ENCODE results near the gene NVL.

NVL gene

DNA sequence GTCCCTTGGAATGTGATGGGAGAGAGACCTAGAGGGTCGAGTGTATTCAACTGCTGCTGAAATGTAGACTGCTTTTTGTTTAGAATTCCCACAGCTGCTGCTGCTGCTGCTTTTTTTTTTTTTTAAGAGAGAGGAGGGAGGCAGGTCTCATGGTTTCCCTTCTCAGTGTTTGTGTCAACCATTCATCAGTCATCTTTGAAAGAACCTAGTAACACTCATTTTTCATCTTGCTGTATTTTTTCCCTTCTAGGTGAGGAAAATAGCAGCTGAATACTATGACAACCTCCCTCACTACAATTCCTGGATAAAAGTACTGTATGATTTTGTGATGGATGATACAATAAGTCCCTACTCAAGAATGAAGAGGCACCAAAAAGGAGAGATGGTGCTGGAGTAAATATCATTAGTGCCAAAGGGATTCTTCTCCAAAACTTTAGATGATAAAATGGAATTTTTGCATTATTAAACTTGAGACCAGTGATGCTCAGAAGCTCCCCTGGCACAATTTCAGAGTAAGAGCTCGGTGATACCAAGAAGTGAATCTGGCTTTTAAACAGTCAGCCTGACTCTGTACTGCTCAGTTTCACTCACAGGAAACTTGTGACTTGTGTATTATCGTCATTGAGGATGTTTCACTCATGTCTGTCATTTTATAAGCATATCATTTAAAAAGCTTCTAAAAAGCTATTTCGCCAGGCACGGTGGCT is 137.7 kb downstream of the NVL start:
- DNase-seq = no peak

DNA sequence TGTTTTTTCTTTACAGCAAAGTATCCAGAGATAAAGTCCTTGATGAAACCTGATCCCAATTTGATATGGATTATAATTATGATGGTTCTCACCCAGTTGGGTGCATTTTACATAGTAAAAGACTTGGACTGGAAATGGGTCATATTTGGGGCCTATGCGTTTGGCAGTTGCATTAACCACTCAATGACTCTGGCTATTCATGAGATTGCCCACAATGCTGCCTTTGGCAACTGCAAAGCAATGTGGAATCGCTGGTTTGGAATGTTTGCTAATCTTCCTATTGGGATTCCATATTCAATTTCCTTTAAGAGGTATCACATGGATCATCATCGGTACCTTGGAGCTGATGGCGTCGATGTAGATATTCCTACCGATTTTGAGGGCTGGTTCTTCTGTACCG is 140.4 kb downstream of the NVL start:
- DNase-seq = no peak

DNA sequence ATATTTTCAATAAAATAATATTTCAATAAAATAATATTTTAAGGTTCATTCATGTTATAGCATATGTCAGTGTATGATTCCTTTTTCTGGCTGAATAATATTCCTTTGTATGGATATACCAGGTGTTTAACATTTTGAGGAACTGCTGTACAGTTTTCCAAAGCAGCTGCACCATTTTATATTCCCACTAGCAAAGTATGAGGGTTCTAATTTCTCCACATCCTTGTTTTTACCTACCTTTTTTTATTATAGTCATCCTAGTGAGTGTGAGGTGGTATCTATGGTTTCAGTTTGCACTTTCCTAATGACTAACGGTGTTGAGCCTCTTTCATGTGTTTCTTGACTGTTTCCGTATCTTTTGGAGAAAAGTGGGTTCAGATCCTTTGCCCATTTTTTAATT is 141.7 kb downstream of the NVL start:
- no peak for DNase-seq

DNA sequence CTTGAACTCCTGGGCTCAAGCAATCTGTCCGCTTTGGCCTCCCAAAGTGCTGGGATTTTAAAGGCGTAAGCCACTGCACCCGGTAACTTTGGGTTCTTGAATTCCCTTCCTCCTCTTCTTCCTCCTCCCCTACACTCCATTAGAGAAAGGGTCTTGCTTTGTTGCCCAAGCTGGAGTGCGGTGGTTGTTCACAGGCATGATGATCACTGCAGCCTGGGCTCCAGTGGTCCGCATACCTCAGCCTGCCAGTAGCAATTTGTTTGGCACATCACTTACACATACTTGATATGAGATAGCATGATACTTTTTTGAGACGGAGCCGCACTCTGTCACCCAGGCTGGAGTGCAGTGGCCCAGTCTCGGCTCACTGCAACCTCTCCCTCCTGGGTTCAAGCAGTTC is 144.8 kb downstream of the NVL start:
- no peak for DNase-seq

DNA sequence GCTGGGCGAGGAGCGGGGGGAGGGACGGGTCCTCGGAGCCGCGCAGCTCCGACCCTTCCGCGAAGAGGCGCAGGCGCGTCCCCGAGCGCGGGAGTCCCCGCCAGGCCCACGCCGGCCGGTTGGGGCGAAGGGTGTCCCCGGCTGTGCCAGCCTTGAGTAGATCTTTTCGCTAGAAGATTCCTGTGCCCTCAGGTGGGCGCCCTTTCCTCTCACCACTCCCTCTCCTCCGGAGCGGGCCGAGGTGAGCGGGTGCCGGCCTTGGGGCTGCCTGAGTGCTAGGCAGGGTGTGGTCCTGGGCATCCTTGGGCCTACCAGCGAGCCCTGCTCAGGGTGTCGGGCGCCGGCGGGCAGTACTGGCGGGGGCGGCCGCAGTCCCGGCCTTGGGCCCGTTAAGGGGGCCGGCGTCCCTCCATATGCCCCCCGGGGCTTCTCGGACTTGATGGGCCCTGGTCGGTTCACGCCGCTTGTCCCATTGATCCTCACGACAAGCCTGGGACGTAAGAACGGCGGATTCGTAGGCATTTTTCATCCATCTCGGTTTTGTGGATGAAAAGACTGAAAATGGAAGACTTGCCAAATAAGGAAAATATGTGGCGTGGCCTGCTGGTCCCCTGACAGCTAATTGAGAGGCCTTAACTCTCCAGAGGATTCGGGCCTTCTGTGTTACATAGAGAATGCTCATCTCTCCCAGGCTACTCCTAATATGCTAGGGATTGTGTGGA is 146.2 kb downstream of the NVL start:
- peak; percentile 77 for DNase-seq

DNA sequence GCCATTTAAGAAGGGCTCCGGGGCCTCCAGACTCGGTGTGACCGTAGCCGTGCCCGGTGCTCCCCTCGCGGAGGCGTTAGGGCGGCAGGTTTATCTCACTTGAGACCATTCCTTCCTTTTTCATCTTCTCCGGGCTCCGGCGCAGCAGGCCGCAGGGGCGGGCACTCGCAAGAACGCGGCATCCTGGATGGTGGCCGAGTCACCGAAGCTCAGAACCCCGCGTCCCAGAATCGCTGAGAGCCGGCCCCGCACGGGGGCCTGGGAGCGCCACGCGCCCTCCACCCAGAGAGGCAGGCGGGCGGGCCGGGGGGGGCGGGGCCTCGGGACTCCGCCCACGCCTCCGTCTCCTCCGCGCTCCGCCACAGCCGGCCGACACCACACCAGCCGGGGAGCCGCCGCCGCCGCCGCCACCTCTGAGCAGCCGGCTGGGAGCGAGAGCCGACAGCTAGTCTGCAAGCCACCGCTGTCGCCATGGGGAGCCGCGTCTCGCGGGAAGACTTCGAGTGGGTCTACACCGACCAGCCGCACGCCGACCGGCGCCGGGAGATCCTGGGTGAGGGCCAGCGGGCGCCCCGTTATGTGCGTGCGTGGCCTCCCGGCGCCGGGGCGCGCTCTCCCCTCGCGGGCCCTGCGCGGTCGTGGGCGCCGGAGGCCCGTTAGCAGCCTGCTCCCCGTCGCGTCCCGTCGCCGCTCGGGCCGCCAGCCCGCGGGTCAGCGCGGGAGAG is 146.9 kb downstream of the NVL start, which contains the start of gene DEGS1:
DEGS1 (plus strand) TSS at position 375 of the 725 bp plus-strand sequence; CDS start at position 472, 97 bp downstream.
- peak; percentile 91 for DNase-seq

DNA sequence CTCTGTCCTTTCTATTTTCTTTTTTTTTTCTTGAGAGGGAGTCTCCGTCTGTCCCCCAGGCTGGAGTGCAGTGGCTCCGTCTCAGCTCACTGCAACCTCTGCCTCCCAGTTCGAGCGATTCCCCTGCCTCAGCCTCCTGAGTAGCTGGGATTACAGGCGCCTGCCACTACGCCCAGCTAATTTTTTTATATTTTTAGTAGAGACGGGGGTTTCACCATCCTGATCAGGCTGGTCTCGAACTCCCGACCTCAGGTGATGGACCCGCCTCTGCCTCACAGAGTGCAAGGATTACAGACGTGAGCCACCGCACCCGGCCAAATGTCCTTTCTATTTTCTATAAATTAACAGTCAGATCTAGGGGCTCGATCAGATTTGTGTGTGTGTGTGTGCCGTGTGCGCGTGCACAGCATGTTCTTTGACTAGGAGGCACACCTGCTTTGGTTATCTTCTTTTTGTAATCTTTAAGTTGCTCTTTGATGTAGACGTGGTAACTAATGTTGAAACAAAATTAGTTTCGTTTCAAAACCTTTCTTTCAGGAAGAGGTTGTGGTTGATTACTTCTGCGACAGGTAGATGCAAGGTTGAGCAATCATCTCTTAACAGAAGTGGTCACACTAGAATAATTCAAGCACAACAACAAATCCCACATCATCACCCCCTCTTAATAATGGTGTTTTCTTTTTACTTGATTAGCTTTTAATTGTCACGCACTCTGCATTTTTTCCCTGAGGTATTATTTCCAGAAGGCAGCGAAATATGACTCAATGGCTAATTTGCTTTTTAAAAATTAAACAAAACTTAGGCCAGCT is 147.7 kb downstream of the NVL start:
- DNase-seq = peak; percentile 39

DNA sequence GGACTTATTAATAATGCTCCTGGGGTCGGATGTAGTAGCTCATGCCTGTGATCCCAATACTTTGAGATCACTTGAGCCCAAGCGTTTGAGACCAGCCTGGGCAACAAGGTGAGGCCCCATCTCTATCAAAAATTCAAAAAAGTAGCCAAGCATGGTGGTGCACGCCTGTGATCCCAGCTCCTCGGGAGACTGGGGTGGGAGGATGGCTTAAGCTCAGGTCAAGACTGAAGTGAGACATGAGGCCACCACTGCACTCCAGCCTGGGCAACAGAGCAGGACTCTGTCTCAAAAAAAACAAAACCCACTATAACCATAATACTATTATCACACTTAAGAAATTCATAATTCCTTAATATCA is 148.5 kb downstream of the NVL start:
- no peak for DNase-seq

DNA sequence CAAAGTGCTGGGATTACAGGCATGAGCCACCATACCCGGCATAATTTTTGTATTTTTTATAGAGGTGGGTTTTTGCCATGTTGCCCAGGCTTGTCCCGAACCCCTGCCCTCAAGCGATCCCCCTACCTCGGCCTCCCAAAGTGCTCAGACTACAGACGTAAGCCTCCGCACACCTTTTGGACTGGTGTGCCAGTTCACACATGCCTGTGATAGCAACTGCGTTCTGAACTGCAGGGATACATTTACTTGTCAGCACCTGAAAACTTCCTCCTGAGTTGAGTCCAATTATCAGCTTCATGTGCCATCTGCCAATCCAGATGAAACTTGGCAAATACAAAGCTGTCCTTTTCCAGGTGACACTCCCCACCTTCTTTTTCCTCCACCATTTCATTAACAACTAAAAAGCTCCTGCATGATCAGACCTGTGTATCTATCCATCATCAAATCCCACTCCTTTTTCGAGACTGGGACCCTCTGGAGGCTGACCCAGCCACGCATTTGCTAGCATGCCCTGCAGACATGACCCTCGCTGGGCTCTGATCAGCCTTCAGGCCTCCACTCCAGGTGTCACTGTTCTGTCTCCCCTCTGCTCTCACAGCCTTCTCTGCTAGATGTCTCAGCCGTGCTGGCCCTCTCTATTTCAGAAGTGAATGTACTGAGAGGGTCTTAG is 149.1 kb downstream of the NVL start:
- no peak for DNase-seq

DNA sequence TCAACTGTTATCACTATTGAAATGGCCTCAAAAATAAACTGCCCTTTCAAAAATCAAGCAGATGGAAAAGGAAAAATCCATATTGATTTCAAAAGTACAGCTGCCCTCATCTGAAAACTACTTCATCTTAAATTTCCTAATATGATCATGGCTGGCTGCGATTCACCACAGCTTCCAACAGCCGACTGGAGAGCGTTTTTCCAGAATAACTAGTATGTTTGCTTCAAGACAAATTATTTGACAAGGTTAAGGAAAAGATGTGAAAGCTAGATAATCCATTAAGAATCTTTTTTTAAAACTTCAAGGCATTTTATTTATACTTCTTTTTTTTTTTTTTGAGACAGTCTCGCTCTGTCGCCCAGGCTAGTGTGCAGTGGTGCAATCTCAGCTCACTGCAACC is 151.1 kb downstream of the NVL start:
- DNase-seq = no peak

DNA sequence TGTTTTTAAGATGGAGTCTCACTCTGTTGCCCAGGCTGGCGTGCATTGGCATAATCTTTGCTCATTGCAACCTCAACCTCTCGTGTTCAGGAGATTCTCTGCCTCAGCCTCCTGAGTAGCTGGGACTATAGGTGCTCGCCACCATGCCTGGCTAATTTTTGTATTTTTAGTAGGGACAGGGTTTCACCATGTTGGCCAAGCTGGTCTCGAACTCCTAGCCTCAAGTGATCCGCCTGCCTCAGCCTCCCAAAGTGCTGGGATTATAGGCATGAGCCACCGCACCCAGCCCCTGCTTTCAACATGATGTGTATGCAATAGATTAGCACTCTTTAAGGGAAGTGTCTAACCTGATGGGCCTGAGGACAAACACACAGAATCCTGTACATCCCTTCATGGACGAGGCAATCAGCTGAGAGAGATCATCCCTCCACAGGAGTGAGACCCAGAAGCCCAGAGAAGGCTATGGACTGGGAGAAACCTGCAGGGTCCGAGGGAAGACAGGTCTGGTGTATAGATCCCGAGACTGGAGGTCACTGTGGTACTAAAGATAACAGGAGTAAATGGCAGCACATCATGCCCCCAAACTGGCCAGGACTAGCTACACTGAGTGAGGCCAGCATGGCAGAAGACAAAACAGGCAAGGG is 152.5 kb downstream of the NVL start:
- DNase-seq = no peak
